ENCODE results near the gene PSMD9.
"Not testable (repeated sequence)": the region's sequence is repeated elsewhere in the genome, so short reads cannot be mapped to it uniquely, and the experiment has no call there.

PSMD9 gene

DNA sequence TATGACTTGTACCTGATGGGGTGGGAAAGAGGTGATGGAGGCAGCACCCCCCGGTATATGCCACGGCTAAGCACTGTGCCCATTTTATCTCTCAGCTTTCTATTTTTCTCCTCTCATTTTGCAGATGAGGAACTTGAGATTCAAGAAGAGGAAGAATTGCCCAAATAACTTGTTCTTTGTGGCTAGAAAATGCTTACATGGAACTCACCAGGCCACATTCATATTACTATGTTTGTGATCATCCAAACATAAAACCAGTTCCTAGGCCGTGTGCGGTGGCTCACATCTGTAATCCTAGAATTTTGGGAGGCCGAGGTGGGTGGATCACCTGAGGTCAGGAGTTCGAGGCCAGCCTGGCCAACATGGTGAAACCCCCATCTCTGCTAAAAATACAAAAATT lies 14.5 kb upstream of the PSMD9 start:
- peak; percentile 35 for DNase-seq

DNA sequence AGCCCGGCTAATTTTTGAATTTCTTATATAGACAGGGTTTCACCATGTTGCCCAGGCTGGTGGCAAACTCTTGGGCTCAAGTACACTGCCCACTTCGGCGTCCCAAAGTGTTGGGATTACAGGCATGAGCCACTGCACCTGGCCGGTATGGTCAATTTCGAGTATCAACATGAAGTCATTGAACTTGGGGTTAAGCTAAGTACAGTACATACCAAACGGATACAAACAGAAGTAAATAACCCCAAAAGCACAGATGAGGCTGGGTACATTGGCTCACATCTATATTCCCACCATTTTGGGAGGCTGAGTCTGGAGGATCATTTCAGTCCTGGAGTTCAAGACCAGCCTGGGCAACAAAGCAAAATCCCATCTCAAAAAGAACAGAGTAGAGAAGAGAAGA lies 13.0 kb upstream of the PSMD9 start:
- DNase-seq = no peak

DNA sequence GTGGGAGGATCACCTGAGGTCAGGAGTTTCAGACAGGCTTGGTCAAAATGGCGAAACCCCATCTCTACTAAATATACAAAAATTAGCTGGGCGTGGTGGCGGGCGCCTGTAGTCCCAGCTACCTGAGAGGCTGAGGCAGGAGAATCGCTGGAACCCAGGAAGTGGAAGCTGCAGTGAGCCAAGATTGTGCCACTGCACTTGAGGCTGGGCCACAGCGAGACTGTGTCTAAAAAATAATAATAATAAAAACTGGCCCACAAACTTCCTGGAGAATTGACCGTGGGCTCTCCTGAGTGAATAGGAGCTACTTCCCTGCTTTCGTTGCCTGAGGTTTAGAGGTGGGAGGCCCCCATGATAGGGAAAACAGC lies 12.5 kb upstream of the PSMD9 start:
- DNase-seq = not testable (repeated sequence)

DNA sequence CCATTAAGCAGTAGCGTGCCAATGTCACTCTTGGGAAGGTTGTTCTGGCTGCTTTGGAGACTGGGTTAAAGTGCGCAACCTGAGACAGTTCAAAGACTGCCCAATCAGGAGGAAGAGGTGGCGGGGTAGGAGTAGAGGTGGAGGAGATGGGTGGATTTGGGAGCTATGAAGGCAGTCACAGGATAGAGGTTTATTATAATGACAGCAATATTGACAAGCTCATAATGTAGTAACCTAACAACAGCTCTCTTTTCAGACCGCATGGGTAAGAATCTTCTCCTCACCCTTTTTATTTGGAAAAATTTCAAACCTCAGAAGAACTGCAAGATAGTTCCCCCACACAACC lies 5.3 kb upstream of the PSMD9 start:
- DNase-seq = no peak

DNA sequence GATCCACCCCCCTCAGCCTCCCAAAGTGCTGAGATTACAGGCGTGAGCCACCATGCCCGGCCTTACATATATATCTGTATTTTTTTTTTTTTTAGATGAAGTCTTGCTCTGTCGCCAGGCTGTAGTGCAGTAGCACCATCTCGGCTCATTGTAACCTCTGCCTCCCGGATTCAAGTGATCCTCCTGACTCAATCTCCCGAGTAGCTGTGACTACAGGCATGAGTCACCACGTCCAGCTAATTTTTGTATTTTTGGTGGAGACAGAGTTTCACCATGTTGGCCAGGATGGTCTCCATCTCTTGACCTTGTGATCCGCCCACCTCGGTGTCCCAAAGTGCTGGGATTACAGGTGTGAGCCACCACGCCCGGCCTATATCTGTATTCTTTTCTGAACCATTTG lies 3.5 kb upstream of the PSMD9 start:
- not testable (repeated sequence) for DNase-seq

DNA sequence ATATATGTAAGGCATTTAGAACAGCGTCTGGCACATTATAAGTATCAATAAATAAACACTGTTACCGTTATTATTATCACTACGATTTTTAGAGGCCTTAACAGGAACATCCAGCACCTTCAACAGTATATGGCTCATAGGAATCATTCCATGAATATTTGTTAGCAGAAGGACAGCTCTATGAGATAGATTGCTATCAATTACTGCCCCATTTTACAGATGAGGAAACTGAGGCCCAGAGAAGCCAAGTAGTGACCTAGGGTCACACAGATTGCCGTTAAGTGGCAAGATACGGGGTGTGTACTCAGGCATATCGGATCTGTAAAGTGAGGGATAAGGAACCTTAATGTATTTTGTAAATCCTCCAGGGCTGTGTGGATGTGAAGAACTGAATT lies 510 bp upstream of the PSMD9 start:
- no peak for DNase-seq

DNA sequence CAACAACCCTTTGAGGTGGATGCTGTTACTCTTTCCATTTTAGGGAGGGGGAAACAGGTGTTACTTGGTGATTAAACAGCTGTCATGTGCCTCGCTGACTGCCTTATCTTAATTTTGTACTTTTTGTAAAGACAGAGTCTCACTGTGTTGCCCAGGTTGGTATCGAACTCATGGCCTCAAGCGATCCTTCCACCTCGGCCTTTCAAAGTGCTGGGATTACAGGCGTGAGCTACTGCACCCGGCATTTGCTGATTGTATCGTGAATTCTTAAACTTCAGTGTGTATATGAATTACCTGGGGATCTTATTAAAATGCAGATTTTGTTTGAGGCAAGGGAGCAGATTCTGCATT lies 659 bp downstream of the PSMD9 start:
- peak; percentile 4 for DNase-seq

DNA sequence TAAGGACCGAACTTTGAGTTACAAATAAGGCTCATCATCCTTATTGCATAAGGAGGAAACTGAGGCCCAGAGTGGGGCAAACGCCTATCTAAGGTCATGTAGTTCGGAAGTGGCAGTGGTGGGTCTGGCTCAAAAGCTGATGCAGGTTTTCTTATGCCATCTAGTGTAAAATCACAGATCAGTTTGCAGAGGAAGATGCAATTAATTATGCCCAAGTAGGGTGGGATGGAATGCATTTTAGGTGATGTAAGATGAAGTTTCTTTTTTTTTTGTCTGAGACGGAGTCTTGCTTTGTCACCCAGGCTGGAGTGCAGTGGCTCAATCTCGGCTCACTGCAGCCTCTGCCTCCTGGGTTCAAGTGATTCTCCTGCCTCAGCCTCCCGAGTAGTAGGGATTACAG lies 1.1 kb downstream of the PSMD9 start:
- not testable (repeated sequence) for DNase-seq

DNA sequence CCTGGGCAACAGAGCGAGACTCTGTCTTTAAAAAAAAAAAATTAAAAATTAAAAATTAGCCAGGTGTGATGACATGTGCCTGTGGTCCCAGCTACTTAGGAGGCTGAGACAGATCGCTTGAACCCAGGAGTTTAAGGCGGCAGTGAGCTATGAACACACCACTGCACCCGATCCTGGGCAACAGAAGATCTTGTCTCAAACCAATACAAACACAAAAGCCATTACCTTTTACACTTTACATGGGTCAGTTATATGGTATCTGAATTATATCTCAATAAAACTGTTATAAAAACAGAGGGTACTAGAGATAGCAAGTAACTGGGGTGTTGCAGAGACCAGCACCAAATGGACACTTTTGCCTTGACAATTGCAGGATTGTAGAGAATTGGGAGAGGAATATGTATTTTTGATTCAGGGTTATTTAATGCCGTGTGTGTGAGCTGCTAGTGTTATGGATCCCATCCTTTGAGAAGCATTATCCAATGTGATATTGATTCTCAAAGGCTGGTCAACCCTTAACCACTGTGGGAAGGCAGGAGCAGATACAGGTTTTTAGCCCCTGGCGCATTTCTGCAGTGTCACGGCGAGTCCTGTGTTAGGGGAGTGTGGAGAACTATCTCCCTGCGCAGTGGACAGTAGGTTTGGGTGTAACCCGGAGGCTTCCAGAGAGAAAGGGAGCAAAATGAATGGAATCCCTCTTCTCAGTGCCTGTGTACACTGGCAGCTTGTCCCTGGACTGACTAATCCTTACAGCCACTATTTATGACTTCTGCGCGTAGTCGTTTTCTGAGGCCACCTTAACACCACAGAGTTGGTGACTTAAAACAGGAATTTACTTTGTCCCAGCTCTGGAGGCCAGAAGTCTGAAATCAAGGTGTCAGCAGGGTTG lies 4.3 kb downstream of the PSMD9 start:
- no peak for DNase-seq

DNA sequence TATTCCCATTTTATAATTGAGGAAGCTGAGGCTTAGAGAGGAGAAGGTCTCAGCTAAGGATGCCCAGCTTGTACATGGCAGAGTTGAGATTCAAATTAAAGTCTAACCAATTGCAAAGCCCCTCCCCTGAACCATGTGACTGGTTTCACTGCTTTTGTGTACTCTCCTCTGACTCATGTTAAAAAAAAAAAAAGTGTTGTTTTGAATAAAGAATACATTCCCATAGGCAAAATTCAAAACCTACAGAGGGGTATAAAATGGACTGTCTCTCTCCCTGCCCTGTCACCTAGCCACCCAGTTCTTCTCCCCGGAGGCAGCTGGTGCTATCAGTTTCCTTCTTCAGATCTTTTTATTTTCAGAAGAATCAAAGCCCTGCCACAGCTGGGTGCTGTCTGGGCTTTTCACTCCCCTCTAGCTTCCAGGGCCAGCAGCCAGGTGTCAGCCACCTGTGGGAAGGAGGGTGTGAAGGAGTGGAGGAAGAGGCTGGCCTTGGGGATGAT lies 5.4 kb downstream of the PSMD9 start:
- DNase-seq = peak; percentile 18

DNA sequence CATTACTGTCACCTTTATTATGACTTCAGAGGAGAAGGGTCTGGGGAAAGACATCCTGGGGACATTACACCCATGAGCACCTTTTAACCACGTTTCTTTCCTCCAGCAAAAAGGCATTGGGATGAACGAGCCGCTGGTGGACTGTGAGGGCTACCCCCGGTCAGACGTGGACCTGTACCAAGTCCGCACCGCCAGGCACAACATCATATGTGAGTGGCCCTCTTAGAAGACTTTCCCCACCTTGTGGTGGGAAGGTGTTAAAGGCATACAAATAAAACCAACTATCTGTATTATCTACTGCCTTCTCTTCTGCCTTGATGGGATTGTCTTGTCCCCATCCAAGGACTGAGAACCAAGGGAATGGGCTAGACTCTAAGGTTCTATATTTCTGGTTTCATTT lies 6.0 kb downstream of the PSMD9 start:
- no peak for DNase-seq

DNA sequence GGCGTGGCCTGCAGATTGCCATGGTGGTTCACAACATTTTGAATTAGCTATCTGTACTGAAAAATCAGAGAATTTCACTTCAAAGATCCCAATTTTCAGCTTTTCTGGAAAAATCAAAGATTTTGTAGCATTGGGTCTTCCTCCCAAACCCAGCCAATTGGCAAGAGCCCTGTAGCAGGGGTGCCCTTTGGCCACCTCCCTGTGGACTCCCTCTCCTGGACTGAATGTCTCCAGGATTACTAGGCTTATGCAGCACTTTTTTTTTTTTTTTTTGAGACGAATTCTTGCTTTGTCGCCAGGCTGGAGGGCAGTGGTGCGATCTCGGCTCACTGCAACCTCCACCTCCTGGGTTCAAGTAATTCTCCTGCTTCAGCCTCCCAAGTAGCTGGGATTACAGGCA lies 9.7 kb downstream of the PSMD9 start:
- DNase-seq = no peak

DNA sequence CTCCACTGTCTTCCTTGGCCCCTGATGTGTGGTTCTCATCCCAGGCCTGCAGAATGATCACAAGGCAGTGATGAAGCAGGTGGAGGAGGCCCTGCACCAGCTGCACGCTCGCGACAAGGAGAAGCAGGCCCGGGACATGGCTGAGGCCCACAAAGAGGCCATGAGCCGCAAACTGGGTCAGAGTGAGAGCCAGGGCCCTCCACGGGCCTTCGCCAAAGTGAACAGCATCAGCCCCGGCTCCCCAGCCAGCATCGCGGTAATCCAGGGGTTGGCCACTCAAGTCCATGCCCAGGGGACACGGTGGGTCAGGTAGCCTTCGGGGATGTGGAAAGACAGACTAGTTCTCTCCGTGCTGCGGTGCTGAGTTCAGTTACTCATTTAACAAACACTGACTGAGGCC lies 11.0 kb downstream of the PSMD9 start:
- no peak for DNase-seq

DNA sequence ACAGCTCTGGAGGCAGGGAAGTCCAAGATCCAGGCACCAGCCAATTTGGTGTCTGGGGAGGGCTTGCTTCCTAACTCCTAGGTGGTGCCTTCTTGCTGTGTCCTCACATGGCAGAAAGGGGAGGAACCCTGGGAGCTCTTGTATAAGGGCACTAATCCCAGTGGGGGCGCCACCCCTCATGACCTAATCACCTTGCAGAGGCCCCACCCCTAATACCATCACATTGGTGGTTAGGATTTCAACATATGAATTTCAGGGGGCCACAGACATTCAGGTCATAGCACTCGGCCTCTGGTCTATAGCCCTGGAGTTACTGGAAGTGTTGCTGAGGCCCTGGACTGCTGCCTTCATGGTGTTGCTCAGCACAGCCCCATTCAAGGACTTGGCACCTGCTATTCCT lies 14.6 kb downstream of the PSMD9 start:
- DNase-seq = no peak

DNA sequence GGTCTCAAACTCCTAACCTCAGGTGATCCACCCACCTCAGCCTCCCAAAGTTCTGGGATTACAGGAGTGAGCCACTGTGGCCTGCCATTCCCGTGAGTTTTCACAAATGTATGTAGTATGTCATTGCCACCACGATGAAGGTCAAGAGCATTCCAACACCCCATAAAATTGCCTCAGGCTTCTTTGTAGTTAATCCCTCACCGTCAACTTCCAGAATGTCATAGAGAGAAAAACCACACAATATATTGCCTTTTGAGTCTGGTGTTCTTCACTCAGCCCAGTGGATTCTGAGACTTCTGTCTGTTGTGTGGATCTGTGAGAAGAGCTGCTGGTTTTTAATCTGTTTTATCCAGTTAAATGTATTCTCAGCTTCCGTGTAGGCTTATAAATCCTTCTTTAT lies 17.2 kb downstream of the PSMD9 start:
- DNase-seq = no peak

DNA sequence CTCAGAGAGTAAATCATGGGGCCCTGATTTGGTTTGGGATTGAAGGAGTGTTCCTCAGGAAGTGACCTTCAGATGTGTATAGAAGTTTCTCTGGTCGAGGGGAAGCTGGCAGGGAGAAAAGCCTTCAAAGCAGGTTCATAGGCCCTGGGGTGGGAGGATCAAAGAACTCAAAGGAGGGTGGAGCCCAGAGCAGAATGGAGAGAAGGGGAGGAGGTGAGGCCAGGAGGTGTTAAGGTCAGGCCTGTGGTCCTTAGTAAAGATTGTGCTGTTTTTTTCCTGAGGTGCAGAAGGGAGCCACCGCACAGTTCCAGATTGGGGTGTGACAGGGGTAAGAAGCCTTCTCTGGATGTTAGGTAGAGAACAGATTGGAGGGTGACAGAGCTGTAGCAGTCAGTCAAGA lies 20.1 kb downstream of the PSMD9 start:
- no peak for DNase-seq

DNA sequence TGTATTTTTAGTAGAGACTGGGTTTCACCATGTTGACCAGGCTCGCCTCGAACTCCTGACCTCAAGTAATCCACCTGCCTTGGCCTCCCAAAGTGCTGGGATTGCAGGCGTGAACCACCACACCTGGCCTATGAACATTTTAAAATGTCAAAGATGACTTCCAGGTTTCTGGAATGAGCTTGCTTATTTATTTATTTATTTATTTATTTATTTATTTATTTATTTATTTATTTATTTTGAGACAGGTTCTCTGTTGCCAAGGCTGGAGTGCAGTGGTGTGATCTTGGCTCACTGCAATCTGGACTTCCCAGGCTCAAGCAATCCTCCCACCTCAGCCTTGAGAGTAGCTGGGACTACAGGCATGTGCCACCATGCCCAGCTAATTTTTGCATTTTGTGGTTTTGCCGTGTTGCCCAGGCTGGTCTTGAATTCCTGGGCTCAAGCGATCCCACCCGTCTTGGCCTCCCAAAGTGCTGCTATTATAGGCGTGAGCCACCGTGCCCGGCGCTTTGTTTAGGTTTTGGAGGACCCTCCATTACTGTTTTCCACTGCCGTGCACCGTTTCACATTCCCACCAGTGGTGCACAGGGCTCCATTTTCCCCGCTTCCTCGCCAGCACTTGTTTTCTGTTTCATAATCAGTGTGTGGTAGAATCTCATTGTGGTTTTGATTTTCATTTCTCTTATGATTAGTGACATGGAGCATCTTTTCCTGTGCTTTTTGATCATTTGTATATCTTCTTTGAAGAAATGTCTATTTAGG lies 23.4 kb downstream of the PSMD9 start:
- DNase-seq = peak; percentile 39

DNA sequence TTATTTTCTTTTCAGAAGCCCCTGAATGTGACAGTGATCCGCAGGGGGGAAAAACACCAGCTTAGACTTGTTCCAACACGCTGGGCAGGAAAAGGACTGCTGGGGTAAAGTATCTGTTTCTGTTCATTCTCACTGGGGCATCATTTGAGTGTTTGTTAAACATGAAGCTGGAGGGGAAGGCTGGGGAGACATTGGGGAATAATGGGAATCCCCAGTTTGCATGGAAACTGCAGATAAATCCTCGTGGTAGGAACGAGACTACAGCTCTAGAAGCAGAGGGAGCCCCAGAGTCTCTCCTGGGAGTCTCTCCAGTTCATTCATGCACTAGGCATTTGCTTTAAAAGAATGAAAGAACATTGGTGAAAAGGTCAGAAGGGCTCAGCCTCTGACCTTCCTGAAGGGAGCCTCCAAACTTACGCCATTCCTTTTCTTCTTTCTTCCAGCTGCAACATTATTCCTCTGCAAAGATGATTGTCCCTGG lies 27.3 kb downstream of the PSMD9 start:
- DNase-seq = no peak

DNA sequence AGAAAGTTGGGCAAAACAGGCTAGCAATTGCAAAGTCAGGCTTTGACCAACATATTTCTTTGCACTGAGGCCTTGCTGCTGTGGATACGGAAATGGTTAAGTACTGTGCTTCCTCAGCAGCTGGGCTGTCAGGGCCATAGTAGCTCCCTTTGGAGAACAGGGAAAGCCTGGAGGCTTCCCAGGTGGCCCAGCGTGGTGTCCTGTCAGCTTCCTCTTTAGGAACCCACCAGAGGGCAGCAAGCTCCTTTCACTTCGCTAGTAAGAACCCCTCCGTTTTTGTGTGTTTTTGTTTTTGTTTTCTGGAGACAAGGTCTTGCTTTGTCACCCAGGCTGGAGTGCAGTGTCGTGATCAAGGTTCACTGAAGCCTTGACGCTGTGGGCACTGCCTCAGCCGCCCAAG lies 28.1 kb downstream of the PSMD9 start:
- no peak for DNase-seq

DNA sequence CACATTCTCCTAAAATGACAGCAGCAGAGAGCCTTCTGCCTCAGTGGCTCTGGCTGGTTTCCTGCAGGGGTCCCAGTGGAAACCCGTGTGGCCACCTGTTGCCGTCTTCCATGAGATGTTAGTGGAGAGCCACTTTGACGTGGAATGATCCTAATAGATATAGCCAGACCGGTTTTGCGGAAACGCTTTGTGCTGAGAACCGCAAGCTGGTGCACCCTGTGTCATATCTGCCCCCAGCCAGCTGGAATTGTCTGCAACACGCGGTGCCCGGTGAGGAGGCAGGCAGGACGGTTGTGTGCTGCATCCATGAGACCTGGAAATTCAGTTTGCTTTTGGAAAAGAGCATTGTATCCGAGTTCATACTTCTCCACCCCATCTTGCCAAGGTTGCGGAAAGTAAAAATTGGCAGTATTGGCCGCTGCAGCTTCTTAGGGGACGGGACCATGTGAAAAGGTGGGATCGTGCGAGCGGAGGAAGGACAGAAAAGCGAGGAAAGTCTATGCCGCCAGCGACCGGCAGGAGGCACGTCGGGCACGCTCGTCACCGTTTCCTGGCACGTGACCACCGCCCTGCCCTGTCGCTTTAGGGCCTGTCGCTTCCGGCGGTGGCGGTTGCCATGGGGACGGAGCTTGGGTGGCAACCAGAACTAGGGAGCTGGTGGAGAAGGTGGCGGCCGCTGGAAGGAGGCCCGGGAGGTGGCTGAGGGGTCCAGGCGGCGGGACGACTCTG lies 29.5 kb downstream of the PSMD9 start, which contains the start of gene CFAP251:
Gene CFAP251, plus strand, starts transcription at position 643 of the 729 bp plus-strand sequence. CDS start 2,714 bp downstream, outside the sequence.
- DNase-seq = peak; percentile 96

DNA sequence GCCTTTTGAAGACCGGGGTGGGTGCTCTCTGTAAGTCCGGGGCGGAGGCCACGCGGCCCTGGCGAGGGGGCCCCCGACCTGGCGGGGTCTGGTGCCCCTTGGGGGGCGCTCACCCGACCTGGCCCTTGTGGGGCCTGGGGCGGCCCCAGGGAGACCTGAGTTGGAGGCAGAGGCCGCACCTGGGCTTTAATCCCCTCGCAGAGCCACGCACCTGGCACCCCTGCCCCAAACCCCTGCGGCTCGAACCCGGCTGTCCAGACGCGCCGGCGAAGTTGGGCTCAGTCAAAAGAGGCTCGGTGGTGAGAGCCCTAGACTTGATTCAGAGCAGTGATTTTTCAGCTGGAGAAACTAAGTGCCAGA lies 30.1 kb downstream of the PSMD9 start:
- DNase-seq = no peak

DNA sequence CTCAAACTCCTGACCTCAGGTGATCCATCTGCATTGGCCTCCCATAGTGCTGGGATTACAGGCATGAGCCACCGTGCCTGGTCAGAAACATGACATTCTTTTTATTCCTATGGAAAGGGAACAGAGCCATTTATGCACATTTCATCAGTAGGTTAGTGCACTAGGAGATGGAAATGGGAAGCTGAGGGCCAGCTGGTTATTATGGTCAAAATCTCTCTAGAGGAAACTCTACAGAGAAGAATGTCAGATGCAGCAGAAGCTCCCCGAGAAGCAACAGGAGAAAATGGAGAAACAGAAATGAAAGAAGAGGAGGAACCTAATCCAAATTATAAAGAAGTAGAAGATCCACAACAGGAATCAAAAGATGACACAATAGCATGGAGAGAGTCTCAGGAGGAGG lies 32.5 kb downstream of the PSMD9 start:
- peak; percentile 35 for DNase-seq

DNA sequence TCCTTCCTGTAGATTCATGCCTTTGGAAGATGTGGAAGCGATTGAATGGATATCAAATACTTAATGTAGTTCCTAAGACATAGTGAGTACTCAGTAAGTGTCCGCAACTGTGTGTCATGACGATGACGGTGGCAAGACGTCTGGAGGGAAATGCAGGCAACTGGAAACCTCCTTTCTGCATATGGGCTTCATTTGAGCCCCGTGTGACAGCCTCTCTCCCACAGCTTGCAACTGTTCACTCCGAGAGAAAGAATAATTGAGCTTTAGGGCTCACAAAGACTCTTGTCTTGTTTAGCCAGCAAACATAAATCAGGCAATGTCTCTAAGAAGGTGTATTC lies 36.7 kb downstream of the PSMD9 start:
- no peak for DNase-seq
